IPS DF 19.7 (cell line): ENCODE data around the gene FYB2.
A peak's percentile ranks its signal among the peaks of the same experiment; 100 is the strongest.

ENCODE experiments used
- DNase-seq: peaks from one replicate; pipeline ENCODE4 v3.0.0-alpha.2; 2013; ENCODE audit warnings: low read depth, low spot score

FYB2 gene

DNA sequence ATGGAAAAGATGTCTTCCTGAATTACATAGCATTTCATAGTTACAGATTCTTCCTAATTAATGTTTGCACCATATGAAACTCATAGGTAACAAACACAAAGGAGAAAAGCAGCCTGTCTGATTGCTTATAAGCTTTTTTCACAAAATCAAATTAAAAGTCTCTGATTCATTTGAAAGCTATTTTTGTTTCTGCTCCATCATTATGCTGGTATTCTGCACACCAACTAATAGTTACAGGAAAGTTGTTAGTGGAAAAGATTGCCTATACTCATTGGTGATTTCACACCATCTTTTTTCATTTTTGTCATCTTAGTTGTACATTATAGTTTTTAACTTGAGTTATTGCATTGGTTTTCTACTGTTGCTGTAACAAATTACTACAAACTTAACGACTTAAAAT, 104.0 kb downstream of the FYB2 start:
- DNase-seq = no peak

DNA sequence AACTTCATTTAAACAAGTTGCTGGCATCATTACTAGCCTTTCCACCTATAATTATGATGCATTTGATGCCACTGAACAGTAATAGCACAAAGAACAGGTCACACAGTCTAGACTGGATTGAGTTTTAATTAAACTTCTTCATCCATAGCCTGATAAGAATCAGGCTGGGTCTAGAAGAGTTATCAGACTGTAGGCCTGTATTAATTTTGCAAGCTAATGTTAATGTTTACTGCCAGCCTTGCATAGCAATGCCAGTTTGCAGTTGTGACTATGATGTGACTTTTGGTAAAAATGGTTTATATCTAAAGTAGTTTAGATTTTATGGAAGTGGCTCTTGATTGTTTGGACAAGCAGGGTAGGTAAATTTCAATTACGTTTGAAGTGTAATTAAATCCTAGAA, 106.1 kb downstream of the FYB2 start:
- no peak for DNase-seq

DNA sequence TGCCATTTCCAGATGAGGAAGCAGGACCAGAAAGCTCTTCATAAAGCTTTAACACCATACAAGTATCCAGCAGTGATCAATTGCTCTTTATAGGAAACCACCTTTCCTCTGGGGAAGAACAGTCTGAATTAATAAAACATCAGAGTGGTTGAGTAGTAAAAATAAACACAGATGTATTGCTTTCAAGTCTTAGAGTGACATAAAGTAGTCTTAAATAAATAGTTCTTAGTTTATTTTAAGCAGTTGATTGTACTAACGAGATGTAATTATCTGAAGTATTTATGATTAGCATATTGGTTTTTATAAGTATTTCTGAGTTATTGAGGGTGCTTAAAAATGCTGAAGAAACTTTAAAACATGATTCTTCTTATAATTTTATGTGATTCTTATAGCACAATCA, 107.1 kb downstream of the FYB2 start:
- no peak for DNase-seq

DNA sequence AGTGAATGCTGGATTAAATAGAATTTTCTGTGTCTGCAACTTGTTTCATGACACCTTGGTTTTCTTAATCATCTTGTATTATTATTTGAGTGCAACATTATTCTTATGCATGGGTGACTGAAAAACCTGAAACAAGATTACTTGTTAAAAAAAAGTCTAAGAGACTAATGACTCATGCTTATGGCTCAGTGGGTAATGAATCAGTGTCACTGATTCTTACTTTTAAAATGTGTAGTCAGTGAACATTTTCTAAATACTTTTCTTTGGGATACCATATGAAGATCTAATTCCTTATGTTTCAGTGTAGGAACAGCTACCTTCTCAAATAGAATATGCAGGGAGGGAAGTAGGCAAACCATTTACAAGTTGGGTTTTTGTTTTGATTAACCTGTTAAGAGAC, 108.6 kb downstream of the FYB2 start:
- DNase-seq = no peak

DNA sequence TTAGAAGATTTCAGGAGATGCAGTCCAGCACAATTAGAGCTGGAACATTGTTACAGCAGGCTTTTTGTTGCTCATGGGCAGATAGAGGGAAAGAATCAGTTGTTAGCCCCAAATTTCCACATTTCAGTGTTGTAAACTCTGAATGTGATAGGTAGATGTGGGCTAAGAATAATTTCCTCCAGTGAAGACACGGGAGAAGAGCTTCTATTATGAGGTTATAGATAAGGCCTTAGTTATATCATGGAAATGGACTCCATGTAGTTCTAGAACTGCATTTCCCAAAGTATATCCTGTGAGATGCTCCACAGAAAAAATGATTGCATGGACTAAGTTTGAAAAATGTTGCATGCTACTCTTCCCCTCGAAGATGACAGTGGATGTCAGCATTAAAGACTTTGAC, 109.2 kb downstream of the FYB2 start:
- DNase-seq = no peak

DNA sequence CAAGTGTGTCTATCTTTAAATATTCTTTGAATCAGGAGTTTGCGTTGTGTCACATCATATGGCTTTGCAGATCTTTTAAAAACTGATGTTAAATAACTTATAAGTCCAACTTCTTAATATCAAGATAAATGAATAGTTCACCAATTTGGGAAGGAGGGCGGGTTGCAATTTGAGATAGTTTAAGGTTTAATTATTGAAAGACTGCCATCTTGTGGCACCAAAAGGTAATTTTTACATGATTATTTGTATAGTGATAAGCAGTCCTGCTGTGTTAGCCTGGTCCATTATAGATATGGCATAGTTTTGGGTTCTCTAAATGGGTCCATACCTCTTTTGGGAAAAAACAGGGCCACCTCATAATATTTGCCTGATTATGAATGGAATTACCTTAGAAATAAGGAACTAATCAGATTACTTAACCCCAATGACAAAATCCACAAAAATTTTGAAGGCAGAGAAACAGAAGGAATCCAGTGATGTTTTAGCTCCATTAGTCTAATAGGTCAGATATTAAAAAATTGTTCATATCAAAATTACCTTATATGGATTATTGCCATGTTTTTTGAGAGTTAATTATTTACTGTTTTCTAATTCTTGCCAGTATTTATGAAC, 109.8 kb downstream of the FYB2 start:
- DNase-seq = no peak

DNA sequence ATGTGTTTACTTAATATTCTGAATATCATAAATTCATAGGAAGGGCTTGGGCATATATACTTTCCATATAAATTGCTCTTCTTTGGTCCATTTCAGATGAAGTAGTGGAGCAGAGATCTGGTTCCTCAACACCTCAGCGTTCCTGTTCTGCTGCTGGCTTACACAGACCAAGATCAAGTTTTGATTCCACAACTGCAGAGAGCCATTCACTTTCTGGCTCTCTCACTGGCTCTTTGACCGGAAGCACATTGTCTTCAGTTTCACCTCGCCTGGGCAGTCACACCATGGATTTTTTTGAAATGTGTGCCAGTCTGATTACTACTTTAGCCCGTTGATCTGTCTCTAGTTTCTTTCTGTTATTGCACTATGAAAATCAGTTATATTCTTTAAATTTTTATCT, 111.8 kb downstream of the FYB2 start:
- no peak for DNase-seq

DNA sequence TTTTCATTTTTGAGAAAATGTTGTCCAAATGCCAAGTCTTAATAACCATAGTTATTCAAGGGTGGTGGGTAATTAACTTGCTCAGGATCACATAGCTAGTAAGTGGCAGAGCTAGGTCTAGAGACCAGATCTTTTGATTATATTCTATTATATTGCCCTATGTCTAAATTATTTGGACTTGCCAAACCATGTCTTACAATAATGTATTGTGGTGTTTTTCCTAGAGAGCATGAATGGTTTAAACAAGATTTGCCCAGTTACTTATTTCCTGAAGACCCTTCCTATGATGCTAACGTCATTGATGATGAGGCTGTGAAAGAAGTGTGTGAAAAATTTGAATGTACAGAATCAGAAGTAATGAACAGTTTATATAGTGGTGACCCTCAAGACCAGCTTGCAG, 115.5 kb downstream of the FYB2 start:
- DNase-seq = no peak

DNA sequence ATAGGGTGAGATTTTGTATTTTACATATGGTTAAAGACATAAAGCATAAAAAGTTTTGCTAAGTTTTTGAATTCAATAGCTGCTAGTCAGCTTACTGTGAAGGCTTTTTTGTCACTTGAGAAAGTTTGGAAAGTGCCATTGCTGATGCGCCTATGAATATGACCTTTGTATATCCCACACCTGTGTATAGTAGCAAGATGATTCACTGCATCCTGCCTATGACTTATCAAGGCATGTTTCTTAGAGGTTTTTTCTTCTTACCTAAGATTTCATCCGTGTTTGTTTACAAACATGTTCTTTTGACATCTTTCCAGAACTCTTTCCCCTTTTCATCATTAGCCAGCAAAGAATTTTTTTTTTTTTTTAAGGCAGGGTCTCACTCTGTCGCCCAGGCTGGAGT, 122.5 kb downstream of the FYB2 start:
- DNase-seq = no peak

DNA sequence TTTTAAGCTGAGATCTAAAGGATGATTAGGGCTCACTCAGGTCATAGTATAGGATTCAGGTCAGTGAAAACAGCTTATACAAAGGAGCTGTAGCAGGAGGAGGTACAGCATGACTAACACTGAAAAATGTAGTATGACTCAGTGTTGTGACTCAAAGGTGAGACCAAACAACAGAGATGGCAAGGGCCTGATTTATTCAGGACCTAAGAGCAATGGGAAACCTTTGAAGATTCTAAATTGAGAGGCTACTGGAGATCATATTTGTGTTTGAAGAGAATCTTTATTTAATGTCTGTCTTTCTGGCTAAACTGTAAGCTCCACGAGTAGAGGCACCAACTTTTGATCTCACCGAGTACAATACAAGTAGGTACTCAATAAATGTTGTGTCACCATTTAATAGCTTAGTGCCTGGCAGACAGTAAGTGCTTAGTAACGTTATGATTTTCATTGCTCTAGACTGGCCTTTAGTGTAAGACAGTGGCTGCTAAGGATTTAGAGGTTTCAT, 130.6 kb downstream of the FYB2 start:
- DNase-seq = peak; percentile 45

DNA sequence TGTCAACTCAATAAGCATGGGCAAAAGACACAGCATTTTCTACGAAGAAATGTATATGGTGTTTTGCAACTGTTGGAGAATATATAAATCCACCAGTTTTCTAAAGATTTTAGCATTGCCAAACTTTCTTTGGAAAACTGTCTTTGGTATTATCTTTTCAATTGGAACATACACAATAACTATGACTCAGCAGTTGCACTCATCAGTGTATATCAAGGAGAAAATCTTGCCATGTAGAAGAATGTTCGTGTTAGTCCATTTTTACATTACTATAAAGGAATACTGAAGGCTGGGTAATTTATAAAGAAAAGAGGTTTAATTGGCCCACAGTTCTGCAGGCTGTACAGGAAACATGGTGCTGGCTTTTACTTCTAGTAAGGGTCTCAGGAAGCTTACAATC, 133.0 kb downstream of the FYB2 start:
- DNase-seq = no peak

DNA sequence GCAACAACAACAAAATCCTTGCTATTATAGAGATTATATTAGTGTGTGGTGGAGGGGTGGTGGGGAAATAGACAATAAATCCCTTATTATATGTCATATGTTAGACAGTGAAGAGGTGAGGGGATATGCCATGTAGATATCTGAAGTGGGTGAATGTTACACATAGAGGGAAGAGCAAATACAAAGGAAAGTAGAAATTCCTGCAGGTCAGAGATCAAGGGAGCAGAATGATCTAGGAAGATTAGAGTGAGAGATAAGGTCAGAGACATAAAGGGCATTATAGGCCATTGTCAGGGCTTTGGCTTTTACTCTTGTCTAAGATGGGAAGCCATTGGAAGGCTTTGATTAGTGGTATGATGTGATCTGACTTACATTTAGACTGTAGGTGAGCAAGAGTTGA, 135.6 kb downstream of the FYB2 start:
- DNase-seq = no peak

DNA sequence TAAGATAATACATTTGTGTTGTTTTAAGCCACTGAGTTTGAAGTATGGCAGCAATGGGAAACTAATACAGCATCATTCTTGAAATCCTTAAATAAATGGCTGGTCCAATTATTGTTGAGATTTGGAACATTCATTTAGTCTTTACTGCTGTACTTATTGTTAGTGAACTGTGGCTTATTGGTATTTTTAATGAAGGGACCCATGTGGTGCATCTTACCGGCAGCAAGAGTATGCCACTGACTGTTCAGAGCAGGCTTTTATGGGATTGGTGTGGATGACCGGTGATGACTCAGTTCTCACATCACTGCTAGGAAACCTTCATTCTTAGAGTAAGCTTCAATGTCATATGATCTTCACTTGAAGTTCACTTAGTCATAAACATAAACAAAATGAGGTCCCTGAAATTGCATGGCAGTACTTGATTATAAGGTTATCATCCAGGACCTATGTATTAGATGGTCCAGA, 142.6 kb downstream of the FYB2 start:
- no peak for DNase-seq

DNA sequence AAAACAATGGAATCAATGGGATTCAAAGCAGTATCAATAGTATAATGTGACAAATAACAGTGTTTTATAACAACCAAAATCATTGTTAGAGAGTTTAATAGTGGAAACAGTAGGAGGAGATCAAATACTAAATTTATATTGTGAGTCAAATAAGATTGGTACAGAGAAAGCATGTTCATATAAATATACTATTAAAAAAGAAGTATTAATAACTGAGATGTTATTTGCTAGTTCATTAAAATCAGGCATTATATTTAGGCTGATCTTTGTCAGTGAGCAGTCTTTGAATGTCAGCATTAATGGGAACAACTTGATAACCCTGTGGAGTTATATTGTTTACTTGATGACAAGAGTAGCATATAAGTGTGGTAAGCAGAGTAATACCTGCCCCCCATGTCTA, 143.4 kb downstream of the FYB2 start:
- DNase-seq = no peak

DNA sequence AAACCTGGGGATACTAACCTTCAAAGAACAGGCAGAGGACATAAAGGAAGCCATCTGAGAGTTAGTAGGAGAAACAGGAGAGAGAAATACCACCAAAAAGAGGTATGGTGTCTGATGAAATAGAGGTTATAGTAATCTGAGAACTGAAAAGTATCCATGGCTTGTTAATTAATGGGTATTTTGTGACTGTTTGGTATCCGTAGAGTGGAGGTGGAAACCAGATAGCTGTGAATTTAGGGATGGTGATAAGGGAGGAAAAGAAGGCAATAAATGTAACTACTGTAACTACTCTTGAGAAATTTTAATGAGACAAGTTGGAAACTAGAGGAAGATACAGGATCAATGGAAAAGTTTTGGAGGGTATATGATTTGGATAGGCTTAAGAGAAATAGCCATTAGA, 146.6 kb downstream of the FYB2 start:
- no peak for DNase-seq

DNA sequence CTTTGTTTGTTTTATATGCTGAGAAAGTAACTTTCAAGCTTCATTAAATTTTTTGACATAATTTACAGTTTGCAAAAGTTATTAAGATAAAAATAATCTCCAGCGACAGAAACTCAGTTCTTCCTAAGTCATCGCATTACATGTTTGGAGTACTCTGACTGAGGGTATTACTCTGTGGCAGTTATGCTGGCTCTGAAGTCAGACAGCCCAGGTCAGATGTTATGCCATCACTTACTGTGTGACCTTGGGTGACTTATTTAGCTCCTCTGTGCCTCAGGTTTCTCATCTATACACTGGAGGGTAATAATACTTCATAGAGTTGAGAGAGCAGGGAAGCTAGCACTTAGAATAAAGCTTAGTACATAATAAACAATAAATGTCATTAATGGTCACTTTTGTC, 147.7 kb downstream of the FYB2 start:
- no peak for DNase-seq

DNA sequence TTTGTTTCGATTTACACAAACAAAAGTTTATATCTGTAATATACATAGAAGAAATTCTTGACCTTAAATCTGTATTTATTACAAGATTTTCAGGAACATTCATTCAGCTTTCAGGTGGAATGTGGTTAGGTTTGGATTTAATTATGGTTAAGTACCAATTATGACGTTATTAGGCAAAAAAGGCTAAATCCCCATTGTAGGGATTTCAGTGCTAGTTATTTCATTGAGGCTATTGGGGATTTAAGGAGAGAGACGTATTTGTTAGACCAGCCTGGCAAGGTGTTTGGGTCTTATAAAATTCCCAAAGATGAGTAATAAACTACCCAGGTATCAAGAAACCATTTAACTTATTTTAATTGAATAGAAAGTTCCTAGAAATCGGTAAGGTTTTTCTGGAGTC, 148.1 kb downstream of the FYB2 start:
- no peak for DNase-seq

DNA sequence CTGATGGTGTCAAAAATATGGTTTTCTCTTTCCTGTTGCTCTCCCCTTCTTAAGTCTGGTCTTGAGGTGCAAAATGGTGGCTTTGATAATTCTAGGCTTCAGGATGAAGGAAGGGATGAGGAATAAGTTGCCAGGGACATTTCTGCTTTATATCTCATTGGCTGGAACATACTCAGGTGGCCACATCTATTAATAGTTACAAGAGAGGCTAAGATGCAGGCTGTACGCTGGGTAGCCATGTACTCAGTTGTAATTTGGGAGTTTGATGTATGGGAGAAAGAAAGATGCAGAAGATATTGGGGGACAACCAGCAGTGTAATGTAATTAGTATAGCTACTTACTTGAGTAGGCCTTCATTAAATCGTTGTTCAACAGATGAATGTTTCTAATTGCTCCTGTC, 148.9 kb downstream of the FYB2 start:
- DNase-seq = no peak
